ENCODE results near the gene DLK2.

Gene DLK2

GRCh38 chr6:43448916-43449315 lies 6.4 kb downstream of the DLK2 start:
- H2AFZ ChIP-seq (ENCODE audit: low read length) = no peak overlapping the region
- H4K20me1 ChIP-seq (ENCODE audit: insufficient read depth, low read length) = no peaks in the 10 kb centered on the region
- no peaks in the 10 kb centered on the region for H3K27me3 ChIP-seq (ENCODE audit: insufficient read depth, low read length)
- H3K9ac ChIP-seq (ENCODE audit: low read length) = no peak overlapping the region
- H3K36me3 ChIP-seq (ENCODE audit: insufficient read depth, low read length) = peaks cover 72% of the 10 kb centered on the region
- TF ChIP-seq CTCF (IDR thresholded peaks at IDR 0.05; ENCODE audit: low read length) = no peak
- no peak for TF ChIP-seq EZH2 (IDR thresholded peaks at IDR 0.05; ENCODE audit: borderline replicate concordance, low read length)
- no peak overlapping the region for H3K4me2 ChIP-seq (ENCODE audit: low read length)
- no peaks in the 10 kb centered on the region for H3F3A ChIP-seq (ENCODE audit: insufficient read depth, low read length)
- H3K4me3 ChIP-seq (ENCODE audit: low read depth, low read length, poor library complexity, severe bottlenecking) = no peak overlapping the region
- H3K79me2 ChIP-seq (ENCODE audit: insufficient read depth, low read length) = no peaks in the 10 kb centered on the region
- H3K27ac ChIP-seq (ENCODE audit: low read depth, low read length, poor library complexity, severe bottlenecking) = no peak overlapping the region
- H3K9me3 ChIP-seq (ENCODE audit: low read length) = no peaks in the 10 kb centered on the region
- H3K9me2 ChIP-seq (ENCODE audit: low read depth, low read length) = no peaks in the 10 kb centered on the region
- no peaks in the 10 kb centered on the region for H3K4me1 ChIP-seq (ENCODE audit: insufficient read depth, low read length, severe bottlenecking)

- H3K4me3 ChIP-seq (ENCODE audit: low read depth, low read length, poor library complexity, severe bottlenecking) = no peak overlapping the region
- no peaks in the 10 kb centered on the region for H3K27me3 ChIP-seq (ENCODE audit: insufficient read depth, low read length)
- H2AFZ ChIP-seq (ENCODE audit: low read length) = no peak overlapping the region
- H3K36me3 ChIP-seq (ENCODE audit: insufficient read depth, low read length) = peaks cover 77% of the 10 kb centered on the region
- no peaks in the 10 kb centered on the region for H3F3A ChIP-seq (ENCODE audit: insufficient read depth, low read length)
- H4K20me1 ChIP-seq (ENCODE audit: insufficient read depth, low read length) = no peaks in the 10 kb centered on the region
- H3K9ac ChIP-seq (ENCODE audit: low read length) = no peak overlapping the region
- no peak overlapping the region for H3K27ac ChIP-seq (ENCODE audit: low read depth, low read length, poor library complexity, severe bottlenecking)
- TF ChIP-seq EZH2 (IDR thresholded peaks at IDR 0.05; ENCODE audit: borderline replicate concordance, low read length) (no peak), CTCF (IDR thresholded peaks at IDR 0.05; ENCODE audit: low read length) (no peak)
- no peaks in the 10 kb centered on the region for H3K79me2 ChIP-seq (ENCODE audit: insufficient read depth, low read length)
- H3K9me2 ChIP-seq (ENCODE audit: low read depth, low read length) = no peaks in the 10 kb centered on the region
- H3K4me2 ChIP-seq (ENCODE audit: low read length) = no peak overlapping the region
- no peaks in the 10 kb centered on the region for H3K9me3 ChIP-seq (ENCODE audit: low read length)
- no peaks in the 10 kb centered on the region for H3K4me1 ChIP-seq (ENCODE audit: insufficient read depth, low read length, severe bottlenecking)
These were observed 7.7 kb downstream of the DLK2 start for GRCh38 chr6:43447604-43448003.

- Histone ChIP-seq H3K79me2 (ENCODE audit: insufficient read depth, low read length) (no peaks in the 10 kb centered on the region), H2AFZ (ENCODE audit: low read length) (no peak overlapping the region), H3K36me3 (ENCODE audit: insufficient read depth, low read length) (peaks cover 71% of the 10 kb centered on the region), H3K27me3 (ENCODE audit: insufficient read depth, low read length) (no peaks in the 10 kb centered on the region), H3K4me1 (ENCODE audit: insufficient read depth, low read length, severe bottlenecking) (no peaks in the 10 kb centered on the region), H3F3A (ENCODE audit: insufficient read depth, low read length) (no peaks in the 10 kb centered on the region), H4K20me1 (ENCODE audit: insufficient read depth, low read length) (no peaks in the 10 kb centered on the region), H3K9me3 (ENCODE audit: low read length) (no peaks in the 10 kb centered on the region), H3K4me3 (ENCODE audit: low read depth, low read length, poor library complexity, severe bottlenecking) (no peak overlapping the region), H3K27ac (ENCODE audit: low read depth, low read length, poor library complexity, severe bottlenecking) (no peak overlapping the region), H3K9ac (ENCODE audit: low read length) (no peak overlapping the region), H3K4me2 (ENCODE audit: low read length) (no peak overlapping the region), H3K9me2 (ENCODE audit: low read depth, low read length) (no peaks in the 10 kb centered on the region)
- TF ChIP-seq CTCF (IDR thresholded peaks at IDR 0.05; ENCODE audit: low read length) (no peak), EZH2 (IDR thresholded peaks at IDR 0.05; ENCODE audit: borderline replicate concordance, low read length) (no peak)
These were observed 9.8 kb downstream of the DLK2 start for GRCh38 chr6:43445576-43445975.
